ENCODE measurements around the gene WBP2.

The WBP2 gene

GRCh38 chr17:75893305-75894048, 38.3 kb upstream of the WBP2 start:
- Histone ChIP-seq H3K9ac (ENCODE audit: low read depth, low read length) (0 out of 2 replicates have a peak overlapping the region, but pooled peaks have one; percentile 11), H3K9me3 (ENCODE audit: insufficient read depth, low read length, severe bottlenecking) (no peaks in the 10 kb centered on the region), H3K4me2 (ENCODE audit: insufficient read depth, low read length) (no peak overlapping the region)

GRCh38 chr17:75892556-75893224, 37.6 kb upstream of the WBP2 start:
- H3K27ac ChIP-seq (ENCODE audit: low read length): no peak overlapping the region
- DNase-seq: no peak

More at GRCh38 chr17:75893305-75894048, 38.3 kb upstream of the WBP2 start:
- peaks cover 54% of the 10 kb centered on the region for H3K36me3 ChIP-seq (ENCODE audit: insufficient read depth, low read length)
- no peak overlapping the region for H3K4me3 ChIP-seq (ENCODE audit: low read depth in 1 of 2, low read length in 2 of 2)
- H3K79me2 ChIP-seq (ENCODE audit: insufficient read depth, low read length): peaks cover 35% of the 10 kb centered on the region
- DNase-seq (no peak), ATAC-seq (ENCODE audit: insufficient read depth, low read depth) (no peak)
- no peak overlapping the region for H3K27ac ChIP-seq (ENCODE audit: low read length)
- TF ChIP-seq CTCF (IDR thresholded peaks at IDR 0.05; ENCODE audit: borderline replicate concordance, extremely low read depth, low read length, poor library complexity, severe bottlenecking) (no peak), EZH2 (IDR thresholded peaks at IDR 0.05; ENCODE audit: borderline replicate concordance, low read depth, low read length, severe bottlenecking) (no peak)
- H3K27me3 ChIP-seq (ENCODE audit: insufficient read depth, low read length, poor library complexity): no peaks in the 10 kb centered on the region
- peaks cover 30% of the 10 kb centered on the region for H4K20me1 ChIP-seq (ENCODE audit: insufficient read depth, low read length)
- H2AFZ ChIP-seq (ENCODE audit: low read depth, low read length): no peak overlapping the region
- H3K4me1 ChIP-seq (ENCODE audit: insufficient read depth, low read length): peaks cover 32% of the 10 kb centered on the region

GRCh38 chr17:75891605-75892555, 36.7 kb upstream of the WBP2 start:
- no peak for ATAC-seq (ENCODE audit: insufficient read depth, low read depth)
- Histone ChIP-seq H3K36me3 (ENCODE audit: insufficient read depth, low read length) (peaks cover 43% of the 10 kb centered on the region), H3K4me2 (ENCODE audit: insufficient read depth, low read length) (no peak overlapping the region), H3K9ac (ENCODE audit: low read depth, low read length) (no peak overlapping the region), H3K4me3 (ENCODE audit: low read depth in 1 of 2, low read length in 2 of 2) (no peak overlapping the region), H3K4me1 (ENCODE audit: insufficient read depth, low read length) (peaks cover 23% of the 10 kb centered on the region), H4K20me1 (ENCODE audit: insufficient read depth, low read length) (peaks cover 30% of the 10 kb centered on the region), H3K9me3 (ENCODE audit: insufficient read depth, low read length, severe bottlenecking) (no peaks in the 10 kb centered on the region), H3K27me3 (ENCODE audit: insufficient read depth, low read length, poor library complexity) (no peaks in the 10 kb centered on the region), H3K27ac (ENCODE audit: low read length) (no peak overlapping the region), H2AFZ (ENCODE audit: low read depth, low read length) (no peak overlapping the region), H3K79me2 (ENCODE audit: insufficient read depth, low read length) (peaks cover 35% of the 10 kb centered on the region)
- no peak for TF ChIP-seq CTCF (IDR thresholded peaks at IDR 0.05; ENCODE audit: borderline replicate concordance, extremely low read depth, low read length, poor library complexity, severe bottlenecking)
- no peak for TF ChIP-seq EZH2 (IDR thresholded peaks at IDR 0.05; ENCODE audit: borderline replicate concordance, low read depth, low read length, severe bottlenecking)
- no peak for DNase-seq

More at GRCh38 chr17:75892556-75893224, 37.6 kb upstream of the WBP2 start:
- H3K27me3 ChIP-seq (ENCODE audit: insufficient read depth, low read length, poor library complexity): no peaks in the 10 kb centered on the region
- 0 out of 2 replicates have a peak overlapping the region, but pooled peaks have one; percentile 11 for H3K9ac ChIP-seq (ENCODE audit: low read depth, low read length)
- H2AFZ ChIP-seq (ENCODE audit: low read depth, low read length): no peak overlapping the region
- no peaks in the 10 kb centered on the region for H3K9me3 ChIP-seq (ENCODE audit: insufficient read depth, low read length, severe bottlenecking)
- H3K4me1 ChIP-seq (ENCODE audit: insufficient read depth, low read length): peaks cover 31% of the 10 kb centered on the region
- no peak overlapping the region for H3K4me2 ChIP-seq (ENCODE audit: insufficient read depth, low read length)
- H3K36me3 ChIP-seq (ENCODE audit: insufficient read depth, low read length): peaks cover 46% of the 10 kb centered on the region
- H3K79me2 ChIP-seq (ENCODE audit: insufficient read depth, low read length): peaks cover 35% of the 10 kb centered on the region
- H3K4me3 ChIP-seq (ENCODE audit: low read depth in 1 of 2, low read length in 2 of 2): no peak overlapping the region
- no peak for TF ChIP-seq CTCF (IDR thresholded peaks at IDR 0.05; ENCODE audit: borderline replicate concordance, extremely low read depth, low read length, poor library complexity, severe bottlenecking)
- TF ChIP-seq EZH2 (IDR thresholded peaks at IDR 0.05; ENCODE audit: borderline replicate concordance, low read depth, low read length, severe bottlenecking): no peak
- no peak for ATAC-seq (ENCODE audit: insufficient read depth, low read depth)
- peaks cover 30% of the 10 kb centered on the region for H4K20me1 ChIP-seq (ENCODE audit: insufficient read depth, low read length)
